Neural cell (in vitro differentiated cells): ENCODE data around the gene TEX22.

Experiments
- MXI1 ChIP-seq: fragments of 450-650 bp; conservative IDR thresholded peaks from 2 replicates; pipeline ENCODE4 v1.6.1; 2014; ENCODE audit warnings: antibody characterized with exemption, mild to moderate bottlenecking; ENCODE audit not compliant: poor library complexity, severe bottlenecking
- TAF1 ChIP-seq: IDR thresholded peaks from 2 replicates; pipeline ENCODE4 v1.6.1; 2012; ENCODE audit warnings: low read depth
- TF ChIP-seq, protein P1 (sequence below): fragments of 450-650 bp; IDR thresholded peaks from 2 replicates; pipeline ENCODE4 v1.5.1; 2014; ENCODE audit warnings: antibody characterized with exemption, mild to moderate bottlenecking, moderate library complexity; ENCODE audit not compliant: poor library complexity, severe bottlenecking

DNA sequence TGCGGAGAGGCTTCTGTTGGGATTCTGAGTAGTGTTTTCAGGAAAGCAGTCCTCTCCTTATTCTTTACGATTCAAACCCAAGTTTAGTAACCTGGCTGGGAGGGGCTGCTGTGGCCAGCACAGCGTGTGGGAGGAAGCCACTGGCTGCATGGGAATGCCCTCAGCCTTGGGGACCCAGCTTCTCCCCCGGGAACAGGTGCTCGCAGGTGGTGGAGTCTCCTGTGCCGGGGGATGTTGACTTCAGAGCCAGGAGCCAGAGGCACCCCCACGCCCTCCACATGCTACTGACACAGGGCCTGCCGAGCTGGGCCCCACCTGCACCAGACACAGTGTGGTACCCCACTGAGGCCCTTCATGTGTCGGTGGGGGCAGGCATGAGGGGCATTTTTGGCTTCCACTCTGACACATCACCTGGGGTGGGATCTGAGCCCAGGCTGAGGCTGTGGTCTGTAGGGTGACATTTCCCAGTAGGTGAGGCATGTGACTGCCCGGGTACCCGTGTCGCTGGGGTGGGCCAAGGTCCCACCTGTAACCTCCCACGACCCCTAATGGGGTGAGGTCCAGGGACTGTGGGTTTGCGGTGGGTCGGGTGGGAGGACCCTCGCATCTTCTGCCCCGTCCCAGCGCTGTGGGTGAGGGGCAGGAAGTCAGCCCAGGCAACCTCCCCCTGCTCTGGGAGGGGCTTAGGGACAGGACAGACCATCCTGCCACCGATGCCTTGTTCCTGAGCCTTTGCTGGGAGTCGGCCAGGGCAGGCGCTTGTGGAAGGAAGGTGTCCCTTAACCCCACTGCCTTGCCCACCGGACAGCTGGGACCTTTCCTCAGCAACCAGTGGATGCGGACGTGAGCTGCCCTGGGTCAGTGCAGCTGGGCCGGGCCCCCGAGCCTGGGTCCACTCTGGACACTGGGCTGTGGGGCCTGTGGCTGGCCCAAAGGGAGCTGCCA lies 47.8 kb downstream of the TEX22 start:
- TF ChIP-seq MXI1 (no peak), TAF1 (no peak)
- TF ChIP-seq, protein P1, sequence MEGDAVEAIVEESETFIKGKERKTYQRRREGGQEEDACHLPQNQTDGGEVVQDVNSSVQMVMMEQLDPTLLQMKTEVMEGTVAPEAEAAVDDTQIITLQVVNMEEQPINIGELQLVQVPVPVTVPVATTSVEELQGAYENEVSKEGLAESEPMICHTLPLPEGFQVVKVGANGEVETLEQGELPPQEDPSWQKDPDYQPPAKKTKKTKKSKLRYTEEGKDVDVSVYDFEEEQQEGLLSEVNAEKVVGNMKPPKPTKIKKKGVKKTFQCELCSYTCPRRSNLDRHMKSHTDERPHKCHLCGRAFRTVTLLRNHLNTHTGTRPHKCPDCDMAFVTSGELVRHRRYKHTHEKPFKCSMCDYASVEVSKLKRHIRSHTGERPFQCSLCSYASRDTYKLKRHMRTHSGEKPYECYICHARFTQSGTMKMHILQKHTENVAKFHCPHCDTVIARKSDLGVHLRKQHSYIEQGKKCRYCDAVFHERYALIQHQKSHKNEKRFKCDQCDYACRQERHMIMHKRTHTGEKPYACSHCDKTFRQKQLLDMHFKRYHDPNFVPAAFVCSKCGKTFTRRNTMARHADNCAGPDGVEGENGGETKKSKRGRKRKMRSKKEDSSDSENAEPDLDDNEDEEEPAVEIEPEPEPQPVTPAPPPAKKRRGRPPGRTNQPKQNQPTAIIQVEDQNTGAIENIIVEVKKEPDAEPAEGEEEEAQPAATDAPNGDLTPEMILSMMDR, result no peak
